Uterus (tissue), 2 donors: ENCODE data around the gene LCAT.

Experiments
- CTCF ChIP-seq, 4 experiments: fragments of 200-600 bp in 2 of 4; fragments of 450-650 bp in 2 of 4; sonication (generic) in 2 of 4; IDR thresholded peaks; one replicate each; pipeline ENCODE4 v1.5.1; 2016 to 2019; ENCODE audit warnings: antibody characterized with exemption in 4 of 4, mild to moderate bottlenecking in 2 of 4, moderate library complexity in 1 of 4
- POLR2A ChIP-seq, 2 donors: fragments of 450-650 bp; IDR thresholded peaks; one replicate each; pipeline ENCODE4 v1.6.1; 2016; ENCODE audit warnings: antibody characterized with exemption in 2 of 2, mild to moderate bottlenecking in 1 of 2, moderate library complexity in 1 of 2

GRCh38 chr16:67915831-67916723 is 27.8 kb downstream of the LCAT start:
- no peak for TF ChIP-seq CTCF (IDR thresholded peaks at IDR 0.05)
- no peak for TF ChIP-seq POLR2A (IDR thresholded peaks at IDR 0.05)
